Measurements from ENCODE around the gene PRKCE. TPM values are rescaled to one million over a fixed set of nuclear protein-coding genes. Genes with fewer than 3 reads are reported as not detected.

PRKCE gene
- total RNA-seq, 2 donors from 2014 or later, result 7.3 to 20.8 TPM

DNA sequence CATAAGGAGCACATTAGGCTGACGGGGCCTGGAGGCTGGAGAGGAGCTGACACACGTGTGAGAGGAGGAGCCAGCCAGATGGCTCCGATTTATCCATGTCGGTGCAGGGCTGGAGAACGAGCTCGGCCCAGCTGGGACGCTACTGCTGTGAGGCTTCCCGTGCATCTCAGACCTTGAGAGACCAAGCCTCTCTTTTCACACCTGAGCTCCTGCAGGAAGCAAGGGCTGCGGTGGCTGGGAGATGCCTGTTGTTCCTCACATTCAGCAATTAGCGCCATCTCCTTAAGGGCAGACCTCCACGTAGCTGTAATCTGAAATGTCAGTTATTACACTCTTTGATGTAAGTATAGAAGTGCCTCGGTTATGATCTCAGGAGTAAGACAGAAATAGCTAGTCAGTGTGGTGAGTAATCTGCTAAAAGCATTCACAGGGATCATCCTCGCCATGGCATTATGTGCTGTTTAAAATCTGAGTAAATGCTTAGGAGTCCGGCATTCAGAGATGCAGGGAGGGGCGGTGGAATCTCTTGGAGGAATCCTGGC, 107.9 kb downstream of the PRKCE start:
- Histone ChIP-seq H3K27me3 (no peaks in the 10 kb centered on the region), H3K4me1 (peaks cover 16% of the 10 kb centered on the region), H3K9me3 (no peaks in the 10 kb centered on the region), H3K4me3 (no peak overlapping the region), H3K27ac (no peak overlapping the region), H3K36me3 (replicated peaks in 1 of 2; ENCODE audit: insufficient read depth in 1 of 2, low read depth in 2 of 2) (no peaks in the 10 kb centered on the region)
- DNase-seq (no peak), ATAC-seq (no peak)
- 68 to 75% methylated on average over 10 to 15 of the region's 15 CpGs for WGBS, 2 donors
- no peak for TF ChIP-seq POLR2A (IDR thresholded peaks at IDR 0.05)
- TF ChIP-seq, protein P1, sequence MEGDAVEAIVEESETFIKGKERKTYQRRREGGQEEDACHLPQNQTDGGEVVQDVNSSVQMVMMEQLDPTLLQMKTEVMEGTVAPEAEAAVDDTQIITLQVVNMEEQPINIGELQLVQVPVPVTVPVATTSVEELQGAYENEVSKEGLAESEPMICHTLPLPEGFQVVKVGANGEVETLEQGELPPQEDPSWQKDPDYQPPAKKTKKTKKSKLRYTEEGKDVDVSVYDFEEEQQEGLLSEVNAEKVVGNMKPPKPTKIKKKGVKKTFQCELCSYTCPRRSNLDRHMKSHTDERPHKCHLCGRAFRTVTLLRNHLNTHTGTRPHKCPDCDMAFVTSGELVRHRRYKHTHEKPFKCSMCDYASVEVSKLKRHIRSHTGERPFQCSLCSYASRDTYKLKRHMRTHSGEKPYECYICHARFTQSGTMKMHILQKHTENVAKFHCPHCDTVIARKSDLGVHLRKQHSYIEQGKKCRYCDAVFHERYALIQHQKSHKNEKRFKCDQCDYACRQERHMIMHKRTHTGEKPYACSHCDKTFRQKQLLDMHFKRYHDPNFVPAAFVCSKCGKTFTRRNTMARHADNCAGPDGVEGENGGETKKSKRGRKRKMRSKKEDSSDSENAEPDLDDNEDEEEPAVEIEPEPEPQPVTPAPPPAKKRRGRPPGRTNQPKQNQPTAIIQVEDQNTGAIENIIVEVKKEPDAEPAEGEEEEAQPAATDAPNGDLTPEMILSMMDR (IDR thresholded peaks at IDR 0.05), result no peak
- intact Hi-C loops (cut with DNase I), result no loop called here

DNA sequence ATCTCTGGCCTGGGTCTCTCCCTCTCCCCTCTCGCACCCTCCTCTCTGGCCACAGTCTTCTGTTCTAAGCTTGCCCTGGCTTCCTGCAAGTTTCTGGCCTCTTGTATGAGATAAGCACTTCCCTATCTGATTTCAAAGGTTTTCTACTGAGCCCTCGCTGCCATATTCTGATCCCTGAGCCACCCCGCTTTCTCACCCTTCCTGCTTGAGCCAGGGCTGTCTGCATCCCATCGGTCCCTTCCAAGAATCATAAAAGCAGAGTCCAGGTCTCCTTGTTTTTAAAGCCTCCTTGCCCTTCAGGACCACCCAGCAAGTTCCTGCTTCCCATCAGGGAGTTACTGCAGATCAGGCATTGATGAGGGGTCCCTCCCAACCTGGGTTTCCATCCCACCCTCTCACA, 110.2 kb downstream of the PRKCE start:
- no peaks in the 10 kb centered on the region for H3K36me3 ChIP-seq (replicated peaks in 1 of 2; ENCODE audit: insufficient read depth in 1 of 2, low read depth in 2 of 2)
- H3K27ac ChIP-seq, result no peak overlapping the region
- H3K27me3 ChIP-seq, result no peaks in the 10 kb centered on the region
- TF ChIP-seq, protein P1 (IDR thresholded peaks at IDR 0.05), result no peak
- TF ChIP-seq POLR2A (IDR thresholded peaks at IDR 0.05), result no peak
- H3K4me1 ChIP-seq, result peaks cover 32% of the 10 kb centered on the region
- intact Hi-C loops (cut with DNase I), result no loop called here
- no peaks in the 10 kb centered on the region for H3K9me3 ChIP-seq
- ATAC-seq, result no peak
- 80 to 93% methylated on average over 4 of the region's 4 CpGs for WGBS, 2 donors
- DNase-seq, result no peak
- H3K4me3 ChIP-seq, result no peak overlapping the region

DNA sequence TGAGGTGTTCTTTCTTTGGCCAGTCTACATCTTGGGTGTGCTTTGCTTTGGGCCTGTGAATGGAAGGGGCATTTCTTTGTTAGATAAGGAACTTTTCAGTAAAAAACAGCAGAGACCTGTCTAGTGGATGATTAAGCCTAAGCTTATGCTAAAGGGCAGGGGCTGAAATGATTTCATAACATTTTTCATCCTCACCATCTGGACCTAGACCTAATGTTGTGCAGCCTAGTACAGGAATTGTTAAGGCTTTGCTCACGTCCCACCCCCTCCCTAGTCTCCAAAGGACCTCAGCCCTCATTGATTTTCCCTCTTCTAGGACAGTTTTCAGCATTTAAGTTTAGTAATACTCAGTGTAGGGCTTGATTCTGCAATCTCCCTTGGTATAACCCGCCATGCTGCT, 111.8 kb downstream of the PRKCE start:
- H3K9me3 ChIP-seq, result no peaks in the 10 kb centered on the region
- peaks cover 32% of the 10 kb centered on the region for H3K4me1 ChIP-seq
- ATAC-seq (no peak), DNase-seq (no peak)
- WGBS, 2 donors, result 90 to 97% methylated on average over 2 of the region's 2 CpGs
- H3K27ac ChIP-seq, result no peak overlapping the region
- intact Hi-C loops (cut with DNase I), result no loop called here
- no peak overlapping the region for H3K4me3 ChIP-seq
- no peaks in the 10 kb centered on the region for H3K27me3 ChIP-seq
- TF ChIP-seq, protein P1 (IDR thresholded peaks at IDR 0.05), result no peak
- no peak for TF ChIP-seq POLR2A (IDR thresholded peaks at IDR 0.05)
- H3K36me3 ChIP-seq (replicated peaks in 1 of 2; ENCODE audit: insufficient read depth in 1 of 2, low read depth in 2 of 2), result no peaks in the 10 kb centered on the region

DNA sequence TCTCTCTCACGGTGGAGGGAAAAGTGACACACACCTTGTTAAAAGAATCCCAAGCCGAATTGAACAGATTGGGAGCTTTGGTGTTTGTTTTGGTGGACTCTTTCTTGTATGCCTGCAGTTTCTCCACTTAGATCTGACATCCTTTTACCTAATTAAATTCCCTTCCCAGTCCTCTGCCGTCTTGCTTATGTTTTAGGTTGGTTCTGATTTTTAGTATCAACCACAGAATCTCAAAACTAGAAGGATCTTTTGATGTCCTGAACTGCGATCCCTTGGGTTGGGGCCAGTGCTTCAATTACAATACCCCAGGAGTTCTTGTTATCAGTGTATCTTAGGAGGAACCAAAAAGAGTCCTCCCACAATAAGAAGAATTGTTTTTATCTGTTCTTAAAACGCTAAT, 112.3 kb downstream of the PRKCE start:
- 80 to 93% methylated on average over 5 of the region's 5 CpGs for WGBS, 2 donors
- ATAC-seq (no peak), DNase-seq (no peak)
- Histone ChIP-seq H3K27ac (no peak overlapping the region), H3K36me3 (replicated peaks in 1 of 2; ENCODE audit: insufficient read depth in 1 of 2, low read depth in 2 of 2) (no peaks in the 10 kb centered on the region), H3K27me3 (no peaks in the 10 kb centered on the region), H3K4me3 (no peak overlapping the region), H3K4me1 (peaks cover 32% of the 10 kb centered on the region), H3K9me3 (no peaks in the 10 kb centered on the region)
- TF ChIP-seq POLR2A (IDR thresholded peaks at IDR 0.05), result no peak
- TF ChIP-seq, protein P1 (IDR thresholded peaks at IDR 0.05), result no peak
- intact Hi-C loops (cut with DNase I), result no loop called here

DNA sequence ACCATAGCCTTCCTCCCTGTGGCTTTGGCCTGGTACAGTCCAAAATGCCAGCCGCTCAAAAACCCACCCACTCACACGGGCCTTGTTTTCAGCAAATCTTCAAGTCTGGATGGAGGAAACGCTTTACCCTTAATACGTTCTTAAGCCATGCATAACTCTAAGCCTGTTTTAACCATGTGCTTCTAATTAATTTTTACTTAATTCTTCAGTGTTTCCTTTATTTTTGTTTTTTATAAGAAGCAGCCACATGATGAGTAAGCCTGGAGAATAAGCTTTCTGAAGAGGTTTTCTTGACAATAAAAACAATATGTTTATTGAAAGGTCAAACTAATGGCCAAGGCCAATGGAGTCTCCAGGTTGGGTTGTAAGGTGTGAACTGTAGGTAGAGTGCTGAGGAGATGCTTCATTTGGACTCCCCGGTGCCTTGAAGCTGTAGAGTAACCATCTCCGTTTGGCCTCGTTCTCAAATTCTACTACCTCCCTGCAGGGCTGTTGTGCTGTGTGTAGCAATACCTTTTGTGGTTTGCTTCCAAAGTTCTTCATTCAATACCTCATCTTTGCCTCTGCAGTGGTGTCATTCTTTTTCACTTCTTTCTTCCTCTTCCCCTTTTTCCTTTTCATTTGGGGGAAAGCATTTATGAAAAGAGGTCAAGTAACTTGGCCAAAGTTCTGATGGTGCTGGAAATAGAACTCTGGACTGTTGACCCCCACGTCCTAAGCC, 113.7 kb downstream of the PRKCE start:
- H3K4me3 ChIP-seq, result no peak overlapping the region
- WGBS, 2 donors, result 75 to 76% methylated on average over 8 of the region's 8 CpGs
- H3K27ac ChIP-seq, result no peak overlapping the region
- intact Hi-C loops (cut with DNase I), result no loop called here
- no peaks in the 10 kb centered on the region for H3K36me3 ChIP-seq (replicated peaks in 1 of 2; ENCODE audit: insufficient read depth in 1 of 2, low read depth in 2 of 2)
- ATAC-seq, result no peak
- no peaks in the 10 kb centered on the region for H3K9me3 ChIP-seq
- no peak for DNase-seq
- H3K4me1 ChIP-seq, result peaks cover 22% of the 10 kb centered on the region
- TF ChIP-seq POLR2A (IDR thresholded peaks at IDR 0.05), result no peak
- TF ChIP-seq, protein P1 (IDR thresholded peaks at IDR 0.05), result no peak
- H3K27me3 ChIP-seq, result no peaks in the 10 kb centered on the region

Data from body of pancreas (tissue), 4 donors.